A549 treated with AZD9567 at 1 μM for 4 hours (cell line): ENCODE data around the gene PPARD. TPM values are rescaled to one million over a fixed set of nuclear protein-coding genes. Genes with fewer than 3 reads are reported as not detected.

Source experiments
- total RNA-seq: library from RNA; stranded (reverse); fragments of 200-300 nt; extraction: Qiagen RNA extraction; gene quantifications from 5 replicates; pipeline ENCODE4 v1.2.3, GENCODE V29; 2022; ENCODE audit not compliant: insufficient read depth

Gene PPARD
- 5.0 to 7.1 TPM (median 6.4 TPM) in 5 replicates for total RNA-seq

DNA sequence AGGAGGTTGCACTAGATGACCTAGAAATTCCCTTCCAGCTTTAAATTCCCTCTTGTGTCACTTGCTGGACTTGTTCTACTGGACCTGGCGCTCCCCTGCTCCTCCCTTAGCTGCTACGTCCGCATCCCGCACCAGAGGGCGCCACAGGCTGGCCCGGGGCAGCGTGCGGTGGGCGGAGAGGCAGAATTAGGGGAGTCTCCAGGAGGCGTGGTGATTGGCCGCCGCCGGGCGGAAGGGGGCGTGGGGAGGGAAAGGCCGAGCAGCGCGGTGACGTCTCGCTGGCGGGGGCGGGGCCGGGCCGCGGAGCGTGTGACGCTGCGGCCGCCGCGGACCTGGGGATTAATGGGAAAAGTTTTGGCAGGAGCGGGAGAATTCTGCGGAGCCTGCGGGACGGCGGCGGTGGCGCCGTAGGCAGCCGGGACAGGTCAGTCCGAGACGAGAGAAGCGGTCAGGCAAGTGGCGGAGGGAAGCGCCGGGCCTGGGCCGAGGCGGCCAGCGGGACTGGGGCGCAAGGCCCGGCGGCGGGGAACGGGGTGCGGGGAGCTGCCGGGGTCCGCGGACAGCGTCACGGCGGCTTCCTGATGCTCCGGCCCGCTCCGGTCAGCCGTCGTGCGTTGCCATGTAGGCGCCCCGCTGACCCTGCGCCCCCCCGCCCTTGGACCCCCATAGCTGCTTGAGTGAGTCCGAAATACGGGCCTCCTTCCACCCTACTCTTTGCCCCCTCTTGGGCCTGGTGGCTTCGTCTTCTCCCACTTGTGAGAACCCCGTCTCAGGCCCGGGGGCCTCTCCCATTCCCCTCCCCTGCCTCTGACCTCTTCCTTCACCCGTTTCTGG lies at the start of gene PPARD:
PPARD (plus strand) TSS at position 301 of the 834 bp plus-strand sequence. CDS start 68,530 bp downstream, outside the sequence.

GRCh38 chr6:35297601-35298481 lies 44.5 kb upstream of the PPARD start, which contains the start of gene DEF6:
Gene DEF6, plus strand, starts transcription at chr6:35297818. Its CDS starts 39 bp downstream, at chr6:35297857.

DNA sequence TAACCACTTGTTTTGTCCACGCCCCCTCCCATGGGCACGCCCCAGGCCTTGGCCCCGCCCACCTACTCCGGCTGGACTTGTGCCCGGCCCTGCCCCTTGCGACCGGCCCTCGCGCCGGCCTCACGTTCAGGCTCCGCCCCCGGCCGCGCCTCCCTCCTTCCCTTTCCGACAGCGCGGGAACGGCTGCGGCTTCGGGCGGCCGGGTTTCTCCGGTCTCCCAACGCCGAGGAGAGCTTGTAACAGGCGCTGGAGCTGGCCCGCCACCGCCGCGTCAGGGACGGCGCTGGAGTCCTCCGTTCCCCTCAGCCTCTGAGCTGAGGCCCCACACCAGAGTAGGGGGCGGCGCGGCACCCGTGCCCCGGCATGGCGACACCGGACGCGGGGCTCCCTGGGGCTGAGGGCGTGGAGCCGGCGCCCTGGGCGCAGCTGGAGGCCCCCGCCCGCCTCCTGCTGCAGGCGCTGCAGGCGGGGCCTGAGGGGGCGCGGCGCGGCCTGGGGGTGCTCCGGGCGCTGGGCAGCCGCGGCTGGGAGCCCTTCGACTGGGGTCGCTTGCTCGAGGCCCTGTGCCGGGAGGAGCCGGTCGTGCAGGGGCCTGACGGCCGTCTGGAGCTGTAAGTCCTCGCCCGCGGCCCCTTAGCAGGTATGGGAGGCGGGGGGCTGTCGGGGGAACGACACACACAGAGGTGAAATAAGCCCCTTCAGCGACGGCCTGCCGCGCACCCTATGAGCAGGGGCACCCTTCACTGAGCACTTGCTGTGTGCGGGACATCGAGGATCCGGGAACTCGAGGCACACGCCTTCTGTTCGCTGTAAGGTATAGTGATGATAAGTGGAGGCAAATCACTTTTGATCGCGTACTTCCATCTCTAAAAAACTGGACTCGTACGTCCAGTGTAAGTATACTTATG lies 110.1 kb downstream of the PPARD start, which contains the start of gene FANCE:
FANCE (plus strand) TSS at position 156 of the 908 bp plus-strand sequence; CDS start at position 364, 208 bp downstream.

DNA sequence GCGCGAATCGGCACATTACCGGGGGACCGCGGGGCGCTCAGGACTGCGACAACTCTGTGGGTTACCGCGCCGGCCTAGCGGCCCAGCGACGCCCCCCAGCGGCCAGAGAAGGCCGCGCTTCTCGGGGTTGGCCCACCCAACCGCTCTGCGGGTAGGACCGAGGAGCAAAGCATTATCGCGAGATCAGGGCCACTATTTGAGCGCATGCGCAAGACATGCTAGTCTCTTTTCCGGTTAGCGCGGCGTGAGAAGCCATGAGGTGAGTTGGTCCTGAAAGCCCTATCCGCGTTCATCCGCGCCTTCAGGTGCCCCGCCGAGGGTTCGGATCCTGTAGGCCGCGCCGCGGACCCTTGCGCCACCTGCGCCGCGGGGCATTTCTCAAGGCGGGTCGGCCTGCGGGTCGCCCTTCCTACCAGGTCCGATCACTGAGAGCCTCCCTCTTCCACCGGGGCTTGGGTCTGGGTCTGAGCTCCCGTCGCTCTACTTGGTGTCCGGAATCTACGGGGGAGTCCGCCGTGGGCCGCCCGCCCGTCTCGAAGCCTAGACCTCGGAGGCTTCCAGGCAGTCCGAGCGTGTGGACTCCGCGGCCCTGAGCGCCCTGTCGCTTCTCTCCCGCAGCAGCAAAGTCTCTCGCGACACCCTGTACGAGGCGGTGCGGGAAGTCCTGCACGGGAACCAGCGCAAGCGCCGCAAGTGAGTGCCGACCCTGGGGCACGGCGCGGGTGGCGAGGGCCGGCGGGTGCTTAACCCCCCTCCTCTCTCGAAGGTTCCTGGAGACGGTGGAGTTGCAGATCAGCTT lies 126.0 kb downstream of the PPARD start, which contains the start of gene RPL10A:
RPL10A (plus strand) TSS at position 221 of the 799 bp plus-strand sequence; CDS start at position 255, 34 bp downstream.

Other genes with a start within 250 kb of the PPARD start
- gene TCP11, start 201.2 kb upstream of the PPARD start, total RNA-seq: not detected in 5 replicates
- gene SCUBE3, start 128.6 kb upstream of the PPARD start, total RNA-seq: 0.01 to 0.05 TPM (median 0.03 TPM) in 4 of 5 replicates, not detected in the other
- 10.6 to 13.4 TPM (median 10.8 TPM) in 5 replicates for gene ZNF76, start 82.8 kb upstream of the PPARD start, total RNA-seq
- 0.08 to 0.20 TPM (median 0.09 TPM) in 4 of 5 replicates, not detected in the other for gene DEF6, start 44.7 kb upstream of the PPARD start, total RNA-seq
- gene FANCE, start 109.8 kb downstream of the PPARD start, total RNA-seq: 3.9 to 4.4 TPM (median 4.3 TPM) in 5 replicates
- 1,407 to 1,588 TPM (median 1,574 TPM) in 5 replicates for gene RPL10A, start 125.8 kb downstream of the PPARD start, total RNA-seq
- 3.5 to 7.6 TPM (median 7.1 TPM) in 5 replicates for gene TEAD3, start 154.5 kb downstream of the PPARD start, total RNA-seq
- not detected in 5 replicates for gene TULP1, start 170.3 kb downstream of the PPARD start, total RNA-seq